Measurements from ENCODE around the gene PDK2.

GRCh38 chr17:50136096-50136687, 41.0 kb downstream of the PDK2 start:
- TF ChIP-seq, protein P1, sequence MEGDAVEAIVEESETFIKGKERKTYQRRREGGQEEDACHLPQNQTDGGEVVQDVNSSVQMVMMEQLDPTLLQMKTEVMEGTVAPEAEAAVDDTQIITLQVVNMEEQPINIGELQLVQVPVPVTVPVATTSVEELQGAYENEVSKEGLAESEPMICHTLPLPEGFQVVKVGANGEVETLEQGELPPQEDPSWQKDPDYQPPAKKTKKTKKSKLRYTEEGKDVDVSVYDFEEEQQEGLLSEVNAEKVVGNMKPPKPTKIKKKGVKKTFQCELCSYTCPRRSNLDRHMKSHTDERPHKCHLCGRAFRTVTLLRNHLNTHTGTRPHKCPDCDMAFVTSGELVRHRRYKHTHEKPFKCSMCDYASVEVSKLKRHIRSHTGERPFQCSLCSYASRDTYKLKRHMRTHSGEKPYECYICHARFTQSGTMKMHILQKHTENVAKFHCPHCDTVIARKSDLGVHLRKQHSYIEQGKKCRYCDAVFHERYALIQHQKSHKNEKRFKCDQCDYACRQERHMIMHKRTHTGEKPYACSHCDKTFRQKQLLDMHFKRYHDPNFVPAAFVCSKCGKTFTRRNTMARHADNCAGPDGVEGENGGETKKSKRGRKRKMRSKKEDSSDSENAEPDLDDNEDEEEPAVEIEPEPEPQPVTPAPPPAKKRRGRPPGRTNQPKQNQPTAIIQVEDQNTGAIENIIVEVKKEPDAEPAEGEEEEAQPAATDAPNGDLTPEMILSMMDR (IDR thresholded peaks at IDR 0.05; ENCODE audit: insufficient read depth, low read length, poor library complexity, severe bottlenecking), result no peak
- TF ChIP-seq EZH2phosphoT487 (conservative IDR thresholded peaks at IDR 0.05; ENCODE audit: low read length), result no peak
